ENCODE measurements around the gene RCOR2. TPM values are rescaled to one million over a fixed set of nuclear protein-coding genes. Genes with fewer than 3 reads are reported as not detected.

Gene RCOR2
- total and polyA plus RNA-seq, 2 of the 4 experiments (the other 2 are of a cell fraction) = 0.90 to 2.0 TPM

DNA sequence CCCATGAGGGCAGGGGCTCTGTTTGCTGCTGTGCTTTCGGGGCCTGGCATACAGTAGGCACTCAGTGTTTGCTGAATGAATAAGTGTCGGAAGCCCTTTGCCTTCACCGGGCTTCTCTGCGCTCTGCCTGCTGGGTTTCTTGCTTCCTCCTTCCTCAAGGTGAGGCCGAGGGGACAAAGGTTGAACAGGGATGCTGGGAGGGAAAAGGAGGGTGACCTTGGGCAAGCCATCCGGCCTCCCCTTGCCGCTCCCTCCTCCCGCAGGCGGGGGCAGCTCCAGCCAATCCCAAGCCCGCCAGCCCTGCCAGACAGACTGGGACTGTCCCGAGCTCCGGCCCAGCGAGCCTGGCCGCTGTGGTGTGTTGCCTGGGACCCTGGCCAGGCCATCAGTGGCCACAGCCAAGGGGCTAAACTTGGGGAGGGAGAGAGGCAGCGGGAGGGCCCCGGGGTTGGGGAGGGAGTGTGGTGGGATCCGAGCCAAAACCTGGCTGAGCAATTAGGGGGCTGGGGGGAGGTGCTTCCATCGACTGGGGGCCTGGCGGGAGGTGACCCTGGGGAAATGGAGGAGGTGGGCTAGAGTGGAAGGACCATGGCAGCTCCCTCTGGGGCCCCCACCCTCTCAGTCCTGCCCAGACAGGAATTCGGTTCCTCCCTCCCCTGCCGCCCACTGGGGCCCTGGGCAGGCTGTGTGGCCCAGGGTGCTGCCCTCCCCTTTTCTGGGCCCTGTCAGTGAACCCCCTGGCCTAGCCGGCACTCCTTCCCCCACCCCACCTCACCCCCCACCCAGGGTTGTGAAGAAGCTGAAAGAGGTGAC, 3.4 kb upstream of the RCOR2 start:
- ATAC-seq (ENCODE audit: low read depth) = no peak
- no peak for DNase-seq

More for the DNA sequence above, 3.4 kb upstream of the RCOR2 start:
- 0 out of 2 replicates have a peak overlapping the region, but pooled peaks have one; percentile 43 for H2BK120ac ChIP-seq (ENCODE audit: low read depth, low read length)
- 0 out of 2 replicates have a peak, but pooled peaks cover 2% of the 10 kb centered on the region for H3K9me3 ChIP-seq (ENCODE audit: control insufficient read depth, insufficient read depth, low read length)
- H3K27ac ChIP-seq (ENCODE audit: insufficient read depth, low read length) = no peak overlapping the region
- no peak overlapping the region for H4K91ac ChIP-seq (ENCODE audit: insufficient read depth, low read depth, low read length)
- 47% methylated on average over 3 of the region's 22 CpGs; no CpG with 5 or more reads in 1 of the 2 experiments for WGBS, 2 experiments (ENCODE audit: extremely low coverage in 2 of 2, insufficient read length in 1 of 2)
- intact Hi-C loops (cut with micrococcal nuclease) = no loop called here
- H2AK5ac ChIP-seq (ENCODE audit: low read depth, low read length) = peak overlapping the region; percentile 24; the same call in 1 of the 2 replicates
- H3K27me3 ChIP-seq (ENCODE audit: control insufficient read depth, insufficient read depth, low read length) = peaks cover 12% of the 10 kb centered on the region; the same call in 1 of the 2 replicates
- no peak overlapping the region for H2AK9ac ChIP-seq (replicated peaks; ENCODE audit: low read depth, low read length, poor library complexity)
- no peak overlapping the region for H3K4me3 ChIP-seq (ENCODE audit: insufficient read depth, low read depth, low read length)
- H2AFZ ChIP-seq (replicated peaks; ENCODE audit: low read length, poor library complexity) = peak overlapping the region; percentile 91
- H2BK20ac ChIP-seq (ENCODE audit: low read depth, low read length) = no peak overlapping the region
- dilution Hi-C loops (cut with HindIII; ENCODE audit: low sequenced_read_pairs, unreplicated experiment) = no loop called here
- no TSS peak for BruUV-seq (replicated peaks)
- H3K79me1 ChIP-seq (ENCODE audit: low read depth in 1 of 2, low read length in 2 of 2) = peaks cover 0 to 4% of the 10 kb centered on the region in 2 experiments; a peak in 1 of 4 replicates
- CTCF ChIA-PET = interaction anchor here (0.6 kb wide), 1 partner anchor 17 kb away, joined by 3 read pairs; no protein-coding TSS in a partner anchor
- no peak overlapping the region for H3K18ac ChIP-seq (ENCODE audit: low read depth, low read length)
- H3K4me2 ChIP-seq (ENCODE audit: low read depth, low read length) = no peak overlapping the region
- no peak overlapping the region for H3K56ac ChIP-seq (ENCODE audit: extremely low read depth, insufficient read depth, low read length)
- H4K8ac ChIP-seq (ENCODE audit: low read depth in 2 of 2, low read length in 2 of 2) = peak overlapping the region; percentile 80 to 87; a peak in 3 of 4 replicates
- H2BK5ac ChIP-seq (ENCODE audit: low read depth, low read length, poor library complexity, severe bottlenecking) = no peak overlapping the region
- H3K36me3 ChIP-seq (ENCODE audit: control insufficient read depth, insufficient read depth, low read length) = no peaks in the 10 kb centered on the region
- TF ChIP-seq BHLHE40 (IDR thresholded peaks at IDR 0.05; ENCODE audit: low read depth, low read length) = no peak
- no peak for TF ChIP-seq RAD21 (IDR thresholded peaks at IDR 0.05; ENCODE audit: low read length)
- TF ChIP-seq FOS (IDR thresholded peaks at IDR 0.05; ENCODE audit: low read depth, low read length) = no peak
- no peak for TF ChIP-seq CHD1 (IDR thresholded peaks at IDR 0.05; ENCODE audit: low read depth, low read length)
- TF ChIP-seq SMC3 (IDR thresholded peaks at IDR 0.05; ENCODE audit: low read depth, low read length) = no peak
- no peak for TF ChIP-seq MAZ (IDR thresholded peaks at IDR 0.05; ENCODE audit: borderline replicate concordance, low read depth, low read length)
- TF ChIP-seq RCOR1 (IDR thresholded peaks at IDR 0.05; ENCODE audit: insufficient replicate concordance, low read length) = no peak
- TF ChIP-seq MAFK (IDR thresholded peaks at IDR 0.05; ENCODE audit: low read depth, low read length) = no peak
- TF ChIP-seq, protein P1, sequence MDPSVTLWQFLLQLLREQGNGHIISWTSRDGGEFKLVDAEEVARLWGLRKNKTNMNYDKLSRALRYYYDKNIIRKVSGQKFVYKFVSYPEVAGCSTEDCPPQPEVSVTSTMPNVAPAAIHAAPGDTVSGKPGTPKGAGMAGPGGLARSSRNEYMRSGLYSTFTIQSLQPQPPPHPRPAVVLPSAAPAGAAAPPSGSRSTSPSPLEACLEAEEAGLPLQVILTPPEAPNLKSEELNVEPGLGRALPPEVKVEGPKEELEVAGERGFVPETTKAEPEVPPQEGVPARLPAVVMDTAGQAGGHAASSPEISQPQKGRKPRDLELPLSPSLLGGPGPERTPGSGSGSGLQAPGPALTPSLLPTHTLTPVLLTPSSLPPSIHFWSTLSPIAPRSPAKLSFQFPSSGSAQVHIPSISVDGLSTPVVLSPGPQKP (IDR thresholded peaks at IDR 0.05; ENCODE audit: borderline replicate concordance, low read depth, low read length) = no peak
- no peak for TF ChIP-seq RFX5 (IDR thresholded peaks at IDR 0.05; ENCODE audit: low read depth, low read length)
- peaks cover 6% of the 10 kb centered on the region for H3K9me1 ChIP-seq (ENCODE audit: insufficient read depth, low read length)
- H3K4ac ChIP-seq (ENCODE audit: low read depth, low read length) = peak overlapping the region; percentile 79
- 0 out of 2 replicates have a peak overlapping the region, but pooled peaks have one; percentile 23 for H4K5ac ChIP-seq (ENCODE audit: low read depth, low read length)
- in situ Hi-C loops (cut with MboI; ENCODE audit: low sequenced_read_pairs) = no loop called here
- no peak overlapping the region for H3K23ac ChIP-seq (ENCODE audit: low read depth, low read length)
- peaks cover 31% of the 10 kb centered on the region for H3K4me1 ChIP-seq (ENCODE audit: control insufficient read depth, insufficient read depth, low read length)
- H4K20me1 ChIP-seq (ENCODE audit: insufficient read depth, low read length) = no peaks in the 10 kb centered on the region
- POLR2A ChIA-PET (ENCODE audit: unreplicated experiment) = no interaction called here
- H3K9ac ChIP-seq (ENCODE audit: low read depth, low read length) = no peak overlapping the region
- H2BK15ac ChIP-seq (ENCODE audit: low read depth, low read length) = no peak overlapping the region
- 0 out of 2 replicates have a peak overlapping the region, but pooled peaks have one; percentile 35 for H3K14ac ChIP-seq (replicated peaks; ENCODE audit: low read depth, low read length)
